A549 (cell line): Measurements from ENCODE around the gene RGS16.

Source experiments
- CBX2 ChIP-seq: fragments of 200-600 bp; sonication (generic); IDR thresholded peaks from 2 replicates; pipeline ENCODE4 v1.6.1; 2016; ENCODE audit warnings: low read depth, mild to moderate bottlenecking, borderline replicate concordance
- EP300 ChIP-seq, 2 experiments: fragments of >200 bp; sonication (Bioruptor Twin); formaldehyde crosslinking; IDR thresholded peaks; 2 replicates in 1 of 2; 3 replicates in 1 of 2; pipeline ENCODE4 v1.6.1; 2016 to 2017
- ESRRA ChIP-seq: fragments of 150-350 bp; IDR thresholded peaks from 2 replicates; pipeline ENCODE4 v1.6.1; 2014; ENCODE audit warnings: mild to moderate bottlenecking, low read length, borderline replicate concordance
- GATA3 ChIP-seq: IDR thresholded peaks from 2 replicates; pipeline ENCODE4 v1.6.1; 2012; ENCODE audit warnings: borderline replicate concordance
- POLR2A ChIP-seq: IDR thresholded peaks from 2 replicates; pipeline ENCODE4 v1.6.1; 2012; ENCODE audit warnings: mild to moderate bottlenecking, low read length
- RCOR1 ChIP-seq: fragments of 150-350 bp; IDR thresholded peaks from 2 replicates; pipeline ENCODE4 v1.6.1; 2014; ENCODE audit warnings: antibody characterized with exemption, low read length, low read depth
- SMC3 ChIP-seq: fragments of >200 bp; sonication (Bioruptor Twin); formaldehyde crosslinking; IDR thresholded peaks from 3 replicates; pipeline ENCODE4 v1.6.1; 2018; ENCODE audit warnings: inconsistent platforms
- TP53 ChIP-seq: fragments of 250-450 bp; sonication (Bioruptor Pico); IDR thresholded peaks from 2 replicates; pipeline ENCODE4 v1.5.0; 2021; ENCODE audit warnings: mild to moderate bottlenecking, moderate library complexity
- TF ChIP-seq, protein P1 (sequence below): fragments of 450-650 bp; IDR thresholded peaks from 2 replicates; pipeline ENCODE4 v1.6.1; 2014; ENCODE audit warnings: antibody characterized with exemption
- TF ChIP-seq, protein P2 (sequence below): fragments of >200 bp; sonication (Bioruptor Twin); formaldehyde crosslinking; IDR thresholded peaks from 3 replicates; pipeline ENCODE4 v1.5.1; 2016

DNA sequence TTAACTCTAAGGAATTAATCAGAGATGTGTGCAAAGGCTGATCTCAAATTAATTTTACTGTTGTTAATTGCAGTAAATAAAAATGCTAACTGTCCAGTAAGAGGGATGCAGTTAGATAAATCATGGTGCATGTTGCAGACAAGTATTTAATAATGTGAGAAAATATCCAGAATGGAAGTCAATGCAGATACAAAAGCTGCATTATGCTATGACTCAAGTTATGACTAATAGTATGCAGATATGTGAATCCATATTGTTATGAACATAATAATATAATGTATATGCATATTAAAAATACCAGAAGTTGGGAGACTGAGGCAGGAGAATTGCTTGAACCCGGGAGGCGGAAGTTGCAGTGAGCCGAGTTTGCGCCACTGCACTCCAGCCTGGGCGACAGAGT lies 36.6 kb downstream of the RGS16 start:
- TF ChIP-seq SMC3 (no peak), POLR2A (no peak), RCOR1 (no peak), EP300 (IDR thresholded peaks at IDR 0.05) (no peak), ESRRA (no peak), TP53 (CRISPR knock-in tag) (no peak), CBX2 (no peak), GATA3 (no peak)
- TF ChIP-seq, protein P1, sequence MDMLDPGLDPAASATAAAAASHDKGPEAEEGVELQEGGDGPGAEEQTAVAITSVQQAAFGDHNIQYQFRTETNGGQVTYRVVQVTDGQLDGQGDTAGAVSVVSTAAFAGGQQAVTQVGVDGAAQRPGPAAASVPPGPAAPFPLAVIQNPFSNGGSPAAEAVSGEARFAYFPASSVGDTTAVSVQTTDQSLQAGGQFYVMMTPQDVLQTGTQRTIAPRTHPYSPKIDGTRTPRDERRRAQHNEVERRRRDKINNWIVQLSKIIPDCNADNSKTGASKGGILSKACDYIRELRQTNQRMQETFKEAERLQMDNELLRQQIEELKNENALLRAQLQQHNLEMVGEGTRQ: no peak
- TF ChIP-seq, protein P2, sequence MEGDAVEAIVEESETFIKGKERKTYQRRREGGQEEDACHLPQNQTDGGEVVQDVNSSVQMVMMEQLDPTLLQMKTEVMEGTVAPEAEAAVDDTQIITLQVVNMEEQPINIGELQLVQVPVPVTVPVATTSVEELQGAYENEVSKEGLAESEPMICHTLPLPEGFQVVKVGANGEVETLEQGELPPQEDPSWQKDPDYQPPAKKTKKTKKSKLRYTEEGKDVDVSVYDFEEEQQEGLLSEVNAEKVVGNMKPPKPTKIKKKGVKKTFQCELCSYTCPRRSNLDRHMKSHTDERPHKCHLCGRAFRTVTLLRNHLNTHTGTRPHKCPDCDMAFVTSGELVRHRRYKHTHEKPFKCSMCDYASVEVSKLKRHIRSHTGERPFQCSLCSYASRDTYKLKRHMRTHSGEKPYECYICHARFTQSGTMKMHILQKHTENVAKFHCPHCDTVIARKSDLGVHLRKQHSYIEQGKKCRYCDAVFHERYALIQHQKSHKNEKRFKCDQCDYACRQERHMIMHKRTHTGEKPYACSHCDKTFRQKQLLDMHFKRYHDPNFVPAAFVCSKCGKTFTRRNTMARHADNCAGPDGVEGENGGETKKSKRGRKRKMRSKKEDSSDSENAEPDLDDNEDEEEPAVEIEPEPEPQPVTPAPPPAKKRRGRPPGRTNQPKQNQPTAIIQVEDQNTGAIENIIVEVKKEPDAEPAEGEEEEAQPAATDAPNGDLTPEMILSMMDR: no peak
